WERI-Rb-1 (cell line): Measurements from ENCODE around the gene SEPTIN7.

Experiments
- DNase-seq: peaks from one replicate; pipeline ENCODE4 v3.0.0-alpha.2; 2020
- H3K27ac ChIP-seq: fragments of 250-450 bp; sonication (Bioruptor Pico); 2 replicates; pipeline ENCODE4 v1.5.1; 2020; ENCODE audit warnings: mild to moderate bottlenecking, moderate library complexity
- H3K27me3 ChIP-seq: fragments of 250-450 bp; sonication (Bioruptor Pico); 2 replicates; pipeline ENCODE4 v1.5.1; 2021; ENCODE audit warnings: mild to moderate bottlenecking, low read depth, moderate library complexity; ENCODE audit not compliant: insufficient read depth, severe bottlenecking
- H3K36me3 ChIP-seq: fragments of 250-450 bp; sonication (Bioruptor Pico); 2 replicates; pipeline ENCODE4 v1.5.1; 2020; ENCODE audit warnings: mild to moderate bottlenecking, moderate library complexity
- H3K4me3 ChIP-seq: 2 replicates; pipeline ENCODE4 v1.5.1; 2011; ENCODE audit warnings: low read depth, mild to moderate bottlenecking, control low read depth, low read length
- H3K9me3 ChIP-seq: fragments of 250-450 bp; sonication (Bioruptor Pico); 2 replicates; pipeline ENCODE4 v1.5.1; 2021; ENCODE audit warnings: mild to moderate bottlenecking, moderate library complexity; ENCODE audit not compliant: severe bottlenecking
- CTCF ChIP-seq: IDR thresholded peaks from 2 replicates; pipeline ENCODE4 v1.5.1; 2011; ENCODE audit warnings: low read depth, mild to moderate bottlenecking, control low read depth, inconsistent platforms, low read length

The SEPTIN7 gene

GRCh38 chr7:35848725-35849124 lies 47.9 kb downstream of the SEPTIN7 start:
- Histone ChIP-seq H3K27me3 (no peaks in the 10 kb centered on the region), H3K27ac (no peak overlapping the region), H3K9me3 (no peaks in the 10 kb centered on the region), H3K36me3 (peaks cover 7% of the 10 kb centered on the region), H3K4me3 (no peak overlapping the region)
- DNase-seq = no peak
- TF ChIP-seq CTCF = no peak

- no peak for TF ChIP-seq CTCF
- DNase-seq = no peak
- no peaks in the 10 kb centered on the region for H3K27me3 ChIP-seq
- no peak overlapping the region for H3K4me3 ChIP-seq
- peaks cover 7% of the 10 kb centered on the region for H3K36me3 ChIP-seq
- no peaks in the 10 kb centered on the region for H3K9me3 ChIP-seq
- H3K27ac ChIP-seq = no peak overlapping the region
Measured at GRCh38 chr7:35849158-35849831, 48.4 kb downstream of the SEPTIN7 start.

- Histone ChIP-seq H3K9me3 (no peaks in the 10 kb centered on the region), H3K4me3 (no peak overlapping the region), H3K27me3 (no peaks in the 10 kb centered on the region), H3K36me3 (peaks cover 4% of the 10 kb centered on the region), H3K27ac (no peak overlapping the region)
- no peak for DNase-seq
- no peak for TF ChIP-seq CTCF
Measured at GRCh38 chr7:35849954-35850353, 49.1 kb downstream of the SEPTIN7 start.
